Bronchial epithelial cell (primary cell): ENCODE results near the gene PTPRC. TPM values are rescaled to one million over a fixed set of nuclear protein-coding genes. Genes with fewer than 3 reads are reported as not detected.

ENCODE experiments used
- DNase-seq: peaks from one replicate; pipeline ENCODE4 v3.0.0-alpha.2; 2010; ENCODE audit warnings: low read depth
- FAIRE-seq: peaks from 2 replicates; lab custom pipeline; 2011; peaks lifted over from hg19 to GRCh38; lab: Jason Lieb, UNC
- H3K27me3 ChIP-seq: 2 replicates; pipeline ENCODE4 v1.5.1; 2011; ENCODE audit warnings: low read length; ENCODE audit not compliant: control insufficient read depth, insufficient read depth
- H3K36me3 ChIP-seq: 2 replicates; pipeline ENCODE4 v1.5.1; 2011; ENCODE audit warnings: low read length; ENCODE audit not compliant: control insufficient read depth, insufficient read depth
- H3K4me3 ChIP-seq: 2 replicates; pipeline ENCODE4 v1.5.1; 2011; ENCODE audit warnings: mild to moderate bottlenecking, low read depth, low read length, control low read depth
- total RNA-seq: library from RNA; depleted of rRNA; stranded (reverse); fragments of >200 nt; gene quantifications from 2 replicates; pipeline ENCODE4 v1.2.1, GENCODE V29; 2014
- TF ChIP-seq, protein P1 (sequence below): IDR thresholded peaks from 2 replicates; pipeline ENCODE4 v1.5.1; 2011; ENCODE audit warnings: mild to moderate bottlenecking, moderate library complexity, low read length, control low read depth, inconsistent platforms; ENCODE audit not compliant: insufficient read depth, severe bottlenecking

The PTPRC gene
- total RNA-seq, 1 donor from 2014 or later: not detected

DNA sequence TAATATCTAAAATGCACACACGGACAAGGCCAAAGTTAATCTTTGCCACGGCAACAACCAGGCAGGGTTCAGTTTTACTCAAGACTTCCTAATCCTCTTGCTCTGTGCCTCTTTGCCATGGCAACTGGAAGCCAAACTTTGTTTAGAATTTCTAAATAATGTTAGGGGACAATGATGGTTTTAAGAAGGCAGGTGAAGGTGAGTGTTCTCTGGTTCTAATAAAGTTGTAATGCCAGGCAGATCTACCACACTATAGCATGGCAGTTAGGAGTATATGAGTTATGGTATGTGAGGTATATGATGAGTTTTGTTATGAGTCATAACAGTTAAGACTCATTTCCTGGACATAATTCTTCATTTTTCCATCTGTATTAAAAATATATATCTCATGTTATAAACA is 2.7 kb downstream of the PTPRC start:
- Histone ChIP-seq H3K27me3 (no peaks in the 10 kb centered on the region), H3K36me3 (no peaks in the 10 kb centered on the region), H3K4me3 (no peak overlapping the region)
- no peak for FAIRE-seq
- peak; percentile 81 for DNase-seq
- TF ChIP-seq, protein P1, sequence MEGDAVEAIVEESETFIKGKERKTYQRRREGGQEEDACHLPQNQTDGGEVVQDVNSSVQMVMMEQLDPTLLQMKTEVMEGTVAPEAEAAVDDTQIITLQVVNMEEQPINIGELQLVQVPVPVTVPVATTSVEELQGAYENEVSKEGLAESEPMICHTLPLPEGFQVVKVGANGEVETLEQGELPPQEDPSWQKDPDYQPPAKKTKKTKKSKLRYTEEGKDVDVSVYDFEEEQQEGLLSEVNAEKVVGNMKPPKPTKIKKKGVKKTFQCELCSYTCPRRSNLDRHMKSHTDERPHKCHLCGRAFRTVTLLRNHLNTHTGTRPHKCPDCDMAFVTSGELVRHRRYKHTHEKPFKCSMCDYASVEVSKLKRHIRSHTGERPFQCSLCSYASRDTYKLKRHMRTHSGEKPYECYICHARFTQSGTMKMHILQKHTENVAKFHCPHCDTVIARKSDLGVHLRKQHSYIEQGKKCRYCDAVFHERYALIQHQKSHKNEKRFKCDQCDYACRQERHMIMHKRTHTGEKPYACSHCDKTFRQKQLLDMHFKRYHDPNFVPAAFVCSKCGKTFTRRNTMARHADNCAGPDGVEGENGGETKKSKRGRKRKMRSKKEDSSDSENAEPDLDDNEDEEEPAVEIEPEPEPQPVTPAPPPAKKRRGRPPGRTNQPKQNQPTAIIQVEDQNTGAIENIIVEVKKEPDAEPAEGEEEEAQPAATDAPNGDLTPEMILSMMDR: no peak

DNA sequence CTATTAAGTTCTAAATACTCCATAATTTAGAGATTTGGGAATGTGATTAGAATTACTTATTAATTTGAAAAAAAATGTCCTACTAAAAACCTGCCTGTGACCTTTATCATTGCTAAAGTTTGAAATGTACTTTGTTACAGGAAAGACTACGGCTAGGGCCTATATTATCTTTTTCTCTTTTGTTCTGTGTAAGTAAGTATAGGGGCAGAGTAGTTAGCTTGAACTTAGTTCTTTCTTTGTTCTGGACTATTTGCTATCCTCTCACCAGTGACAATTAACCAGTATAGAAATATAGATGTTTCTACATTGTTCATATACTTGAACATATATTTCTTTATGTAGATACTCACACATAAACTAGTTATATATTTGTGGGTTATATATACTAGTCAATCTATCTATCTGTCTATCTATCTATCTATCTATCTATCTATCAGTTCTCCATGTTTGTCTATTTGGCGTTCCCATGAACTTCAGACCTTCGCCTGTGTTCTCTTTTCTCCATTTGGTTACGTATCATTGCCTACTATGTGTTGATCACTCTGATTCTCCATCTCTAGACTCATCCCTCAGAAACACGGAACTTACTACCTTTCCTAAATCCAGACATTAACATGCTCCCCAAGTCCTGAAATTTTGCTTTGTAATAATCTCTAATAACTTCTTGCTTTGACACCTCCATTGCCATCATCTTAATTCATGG is 3.3 kb downstream of the PTPRC start:
- Histone ChIP-seq H3K4me3 (no peak overlapping the region), H3K36me3 (no peaks in the 10 kb centered on the region), H3K27me3 (no peaks in the 10 kb centered on the region)
- no peak for FAIRE-seq
- TF ChIP-seq, protein P1: no peak
- DNase-seq: no peak

DNA sequence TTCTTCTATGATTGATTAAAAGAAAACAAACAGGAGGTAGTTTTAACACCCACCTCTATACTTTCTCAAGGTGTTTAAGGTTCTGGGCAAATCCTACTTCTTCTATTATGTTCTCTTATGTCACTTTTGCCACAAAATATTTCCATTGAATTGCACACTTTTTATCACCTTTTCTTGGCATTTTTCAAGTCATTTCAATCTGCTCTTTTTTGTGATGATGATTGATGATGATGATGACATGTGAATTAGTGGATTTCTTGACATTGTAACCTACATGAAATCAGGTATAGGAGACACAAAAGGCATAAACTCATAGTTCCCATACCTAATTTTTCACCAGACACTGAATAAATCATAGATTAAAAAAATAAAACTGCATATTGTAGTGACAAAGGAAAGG is 4.1 kb downstream of the PTPRC start:
- FAIRE-seq (no peak), DNase-seq (no peak)
- TF ChIP-seq, protein P1: no peak
- no peaks in the 10 kb centered on the region for H3K36me3 ChIP-seq
- no peak overlapping the region for H3K4me3 ChIP-seq
- no peaks in the 10 kb centered on the region for H3K27me3 ChIP-seq

DNA sequence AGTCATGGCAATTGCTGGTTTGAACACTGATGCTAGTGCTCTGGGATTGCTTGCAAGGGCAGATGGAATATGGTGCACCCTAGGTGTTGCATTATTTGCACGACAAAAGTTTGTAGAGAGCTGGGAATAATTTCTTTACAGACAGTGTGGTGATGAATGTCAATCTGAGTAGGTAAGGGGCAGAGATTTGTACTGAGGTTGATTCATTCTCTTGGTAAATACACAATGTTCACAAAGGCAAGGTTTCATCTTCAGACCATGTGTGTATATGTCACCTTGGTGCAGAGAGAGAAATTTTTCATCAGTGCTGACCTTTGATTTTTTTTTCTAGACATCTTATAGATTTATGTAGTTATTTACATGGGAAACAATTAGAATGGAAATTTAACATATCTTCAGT is 5.0 kb downstream of the PTPRC start:
- TF ChIP-seq, protein P1: no peak
- H3K36me3 ChIP-seq: no peaks in the 10 kb centered on the region
- H3K4me3 ChIP-seq: no peak overlapping the region
- no peak for FAIRE-seq
- no peak for DNase-seq
- H3K27me3 ChIP-seq: no peaks in the 10 kb centered on the region

DNA sequence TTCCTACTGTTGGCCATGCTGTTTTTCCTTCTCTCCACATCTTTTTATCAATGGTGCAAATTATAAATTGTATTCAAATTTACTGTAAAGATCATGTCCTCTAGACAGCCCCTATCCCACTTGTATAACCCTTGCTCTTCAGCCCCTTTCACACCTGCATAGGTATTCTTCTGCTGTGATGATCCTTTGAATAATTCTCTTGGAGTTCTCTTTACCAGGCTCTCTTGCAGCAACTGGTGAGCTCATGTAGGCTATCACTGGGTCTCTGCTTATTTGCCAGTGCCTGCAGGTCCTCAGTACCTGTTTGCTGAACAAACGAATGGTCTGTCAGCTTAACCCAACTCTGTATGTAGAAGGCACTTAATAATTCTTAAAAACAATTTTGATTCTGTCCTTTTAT is 8.2 kb downstream of the PTPRC start:
- H3K36me3 ChIP-seq: no peaks in the 10 kb centered on the region
- DNase-seq: no peak
- no peaks in the 10 kb centered on the region for H3K27me3 ChIP-seq
- TF ChIP-seq, protein P1: no peak
- no peak overlapping the region for H3K4me3 ChIP-seq
- no peak for FAIRE-seq

DNA sequence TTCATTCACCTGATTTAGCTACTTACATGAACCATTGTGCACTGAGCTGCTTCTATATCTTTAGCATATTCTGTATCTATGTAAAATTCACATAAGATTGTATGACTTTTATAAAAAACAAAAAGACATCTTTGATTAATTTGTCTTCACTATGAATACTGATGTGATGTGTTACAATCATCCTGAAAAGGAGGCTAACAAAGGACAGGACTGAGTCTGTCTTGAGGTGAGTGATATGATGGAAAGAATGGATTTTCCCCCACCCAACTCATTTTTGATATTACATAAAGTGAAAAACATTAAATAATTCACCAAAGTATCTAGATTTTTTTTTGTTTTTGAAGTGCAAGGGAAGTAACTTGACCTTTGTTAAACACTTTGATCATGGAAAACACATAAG is 9.8 kb downstream of the PTPRC start:
- H3K27me3 ChIP-seq: no peaks in the 10 kb centered on the region
- FAIRE-seq (no peak), DNase-seq (no peak)
- TF ChIP-seq, protein P1: no peak
- H3K36me3 ChIP-seq: no peaks in the 10 kb centered on the region
- H3K4me3 ChIP-seq: no peak overlapping the region
